Measurements from ENCODE around the gene PRR33.

The PRR33 gene

GRCh38 chr11:1861435-1862411, 30.0 kb downstream of the PRR33 start:
- TF ChIP-seq, protein P1, sequence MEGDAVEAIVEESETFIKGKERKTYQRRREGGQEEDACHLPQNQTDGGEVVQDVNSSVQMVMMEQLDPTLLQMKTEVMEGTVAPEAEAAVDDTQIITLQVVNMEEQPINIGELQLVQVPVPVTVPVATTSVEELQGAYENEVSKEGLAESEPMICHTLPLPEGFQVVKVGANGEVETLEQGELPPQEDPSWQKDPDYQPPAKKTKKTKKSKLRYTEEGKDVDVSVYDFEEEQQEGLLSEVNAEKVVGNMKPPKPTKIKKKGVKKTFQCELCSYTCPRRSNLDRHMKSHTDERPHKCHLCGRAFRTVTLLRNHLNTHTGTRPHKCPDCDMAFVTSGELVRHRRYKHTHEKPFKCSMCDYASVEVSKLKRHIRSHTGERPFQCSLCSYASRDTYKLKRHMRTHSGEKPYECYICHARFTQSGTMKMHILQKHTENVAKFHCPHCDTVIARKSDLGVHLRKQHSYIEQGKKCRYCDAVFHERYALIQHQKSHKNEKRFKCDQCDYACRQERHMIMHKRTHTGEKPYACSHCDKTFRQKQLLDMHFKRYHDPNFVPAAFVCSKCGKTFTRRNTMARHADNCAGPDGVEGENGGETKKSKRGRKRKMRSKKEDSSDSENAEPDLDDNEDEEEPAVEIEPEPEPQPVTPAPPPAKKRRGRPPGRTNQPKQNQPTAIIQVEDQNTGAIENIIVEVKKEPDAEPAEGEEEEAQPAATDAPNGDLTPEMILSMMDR (IDR thresholded peaks at IDR 0.05; ENCODE audit: control insufficient read depth, extremely low read depth, insufficient read depth), result no peak
- H3K4me3 ChIP-seq (ENCODE audit: low read depth, low read length), result no peak overlapping the region
- DNase-seq (ENCODE audit: low read depth), result no peak

DNA sequence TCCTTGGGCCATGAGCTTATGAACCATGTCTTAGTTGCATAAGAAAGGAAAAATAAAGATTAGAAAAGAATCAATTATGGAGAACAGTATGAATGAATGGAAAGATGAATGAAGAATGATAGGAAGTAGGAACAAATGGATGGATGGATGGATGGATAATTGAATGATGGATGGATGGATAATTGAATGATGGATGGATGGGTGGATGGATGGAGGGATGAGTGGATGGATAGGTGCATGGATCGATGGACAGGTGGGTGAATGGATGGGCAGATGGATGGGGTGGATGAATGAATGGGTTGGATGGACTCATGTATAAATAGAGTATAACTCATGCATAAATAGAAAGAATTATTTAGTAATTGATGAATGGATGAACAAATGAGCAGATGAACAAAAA, 31.6 kb downstream of the PRR33 start:
- TF ChIP-seq, protein P1 (IDR thresholded peaks at IDR 0.05; ENCODE audit: control insufficient read depth, extremely low read depth, insufficient read depth), result no peak
- no peak overlapping the region for H3K4me3 ChIP-seq (ENCODE audit: low read depth, low read length)
- no peak for DNase-seq (ENCODE audit: low read depth)

GRCh38 chr11:1859004-1859403, 32.7 kb downstream of the PRR33 start:
- TF ChIP-seq, protein P1 (IDR thresholded peaks at IDR 0.05; ENCODE audit: control insufficient read depth, extremely low read depth, insufficient read depth), result no peak
- DNase-seq (ENCODE audit: low read depth), result no peak
- no peak overlapping the region for H3K4me3 ChIP-seq (ENCODE audit: low read depth, low read length)

GRCh38 chr11:1858576-1858975, 33.1 kb downstream of the PRR33 start:
- TF ChIP-seq, protein P1 (IDR thresholded peaks at IDR 0.05; ENCODE audit: control insufficient read depth, extremely low read depth, insufficient read depth), result no peak

GRCh38 chr11:1858154-1858553, 33.5 kb downstream of the PRR33 start:
- TF ChIP-seq, protein P1 (IDR thresholded peaks at IDR 0.05; ENCODE audit: control insufficient read depth, extremely low read depth, insufficient read depth), result no peak
- no peak overlapping the region for H3K4me3 ChIP-seq (ENCODE audit: low read depth, low read length)
- DNase-seq (ENCODE audit: low read depth), result no peak

More at GRCh38 chr11:1858576-1858975, 33.1 kb downstream of the PRR33 start:
- no peak for DNase-seq (ENCODE audit: low read depth)
- no peak overlapping the region for H3K4me3 ChIP-seq (ENCODE audit: low read depth, low read length)

GRCh38 chr11:1857064-1857463, 34.6 kb downstream of the PRR33 start:
- DNase-seq (ENCODE audit: low read depth), result no peak
- TF ChIP-seq, protein P1 (IDR thresholded peaks at IDR 0.05; ENCODE audit: control insufficient read depth, extremely low read depth, insufficient read depth), result no peak
- no peak overlapping the region for H3K4me3 ChIP-seq (ENCODE audit: low read depth, low read length)

Measured in LNCaP clone FGC (cell line).